Endothelial cell of umbilical vein (primary cell): ENCODE results near the gene NUBPL. TPM values are rescaled to one million over a fixed set of nuclear protein-coding genes. Genes with fewer than 3 reads are reported as not detected.

Source experiments
- BruUV-seq: library from RNA; stranded (reverse); fragments of 400-500 nt; replicated peaks from 2 replicates; lab custom pipeline; 2021; lab: Mats Ljungman, UMichigan
- CTCF ChIA-PET: fragments of 300-600, 350-600 bp; sonication (Branson Sonifier 250); formaldehyde crosslinking; loops from one replicate; lab custom pipeline; 2021; ENCODE audit warnings: antibody characterized with exemption, inconsistent platforms; lab: Charles Lee
- POLR2A ChIA-PET: fragments of 300-600, 350-600 bp; sonication (Branson Sonifier 250); formaldehyde crosslinking; loops from one replicate; lab custom pipeline; 2021; ENCODE audit warnings: antibody characterized with exemption, inconsistent platforms; lab: Charles Lee
- DNase-seq: peaks from one replicate; pipeline ENCODE4 v3.0.0-alpha.2; 2011; ENCODE audit warnings: low read depth, low spot score
- FAIRE-seq: peaks from 2 replicates; lab custom pipeline; 2011; peaks lifted over from hg19 to GRCh38; lab: Jason Lieb, UNC
- H2AFZ ChIP-seq: 2 replicates; pipeline ENCODE4 v1.6.0; 2012; ENCODE audit warnings: low read depth, low read length, control low read depth, inconsistent platforms
- H3K27ac ChIP-seq: 2 replicates; pipeline ENCODE4 v1.5.1; 2011; ENCODE audit warnings: low read depth, mild to moderate bottlenecking, control low read depth, low read length, moderate library complexity; ENCODE audit not compliant: insufficient read depth
- H3K27me3 ChIP-seq, 2 experiments: 2 replicates each; pipeline versions ENCODE4 v1.6.0 to v1.6.1; 2011; ENCODE audit warnings: low read length in 2 of 2, mixed read lengths in 1 of 2; ENCODE audit not compliant: control insufficient read depth in 2 of 2, insufficient read depth in 2 of 2
- H3K36me3 ChIP-seq, 2 experiments: 2 replicates in 1 of 2; 3 replicates in 1 of 2; pipeline ENCODE4 v1.5.1; 2011; ENCODE audit warnings: low read length in 2 of 2, mild to moderate bottlenecking in 1 of 2, moderate library complexity in 1 of 2; ENCODE audit not compliant: control insufficient read depth in 2 of 2, insufficient read depth in 2 of 2; ENCODE audit errors: extremely low read depth in 1 of 2
- H3K4me1 ChIP-seq: 3 replicates; pipeline ENCODE4 v1.5.1; 2011; ENCODE audit warnings: mild to moderate bottlenecking, low read length; ENCODE audit not compliant: control insufficient read depth, insufficient read depth; ENCODE audit errors: extremely low read depth
- H3K4me2 ChIP-seq: 2 replicates; pipeline ENCODE4 v1.6.1; 2011; ENCODE audit warnings: low read length, control low read depth, mixed read lengths; ENCODE audit not compliant: insufficient read depth
- H3K4me3 ChIP-seq, 3 experiments: fragments of 200-600 bp in 1 of 3; sonication (generic), shearing (Covaris generic) in 1 of 3; replicated peaks in 1 of 3; 2 replicates each; pipeline ENCODE4 v1.5.1; 2011 to 2016; ENCODE audit warnings: control low read depth in 3 of 3, low read length in 3 of 3, mild to moderate bottlenecking in 2 of 3, inconsistent platforms in 1 of 3, low read depth in 1 of 3, moderate library complexity in 1 of 3; ENCODE audit not compliant: insufficient read depth in 1 of 3
- H3K79me2 ChIP-seq: 2 replicates; pipeline ENCODE4 v1.6.0; 2012; ENCODE audit warnings: low read length, inconsistent platforms; ENCODE audit not compliant: control insufficient read depth, insufficient read depth
- H3K9ac ChIP-seq: replicated peaks from 2 replicates; pipeline ENCODE3; 2011; ENCODE audit warnings: low read length, control low read depth; ENCODE audit not compliant: insufficient read depth; ENCODE audit errors: extremely low read depth
- H3K9me1 ChIP-seq: replicated peaks from 3 replicates; pipeline ENCODE4 v1.6.0; 2011; ENCODE audit warnings: mild to moderate bottlenecking, low read length; ENCODE audit not compliant: control insufficient read depth, insufficient read depth; ENCODE audit errors: extremely low read depth
- H3K9me3 ChIP-seq: replicated peaks from 2 replicates; pipeline ENCODE4 v1.5.1; 2012; ENCODE audit warnings: low read length, inconsistent platforms; ENCODE audit not compliant: control insufficient read depth, insufficient read depth
- H4K20me1 ChIP-seq: replicated peaks from 2 replicates; pipeline ENCODE3; 2011; ENCODE audit warnings: mild to moderate bottlenecking, low read length; ENCODE audit not compliant: control insufficient read depth, insufficient read depth; ENCODE audit errors: extremely low read depth
- CTCF ChIP-seq, 2 donors: IDR thresholded peaks; 1 replicate in 1 of 2; 2 replicates in 1 of 2; pipeline ENCODE4 v1.5.1; 2011; ENCODE audit warnings: low read length in 2 of 2, mild to moderate bottlenecking in 2 of 2, moderate library complexity in 2 of 2, control low read depth in 1 of 2, inconsistent platforms in 1 of 2, low read depth in 1 of 2; ENCODE audit not compliant: insufficient read depth in 1 of 2; ENCODE audit errors: extremely low read depth in 1 of 2
- EZH2 ChIP-seq: IDR thresholded peaks from 2 replicates; pipeline ENCODE4 v1.6.1; 2012; ENCODE audit warnings: borderline replicate concordance, low read depth, mild to moderate bottlenecking, moderate library complexity, low read length, inconsistent platforms; ENCODE audit not compliant: severe bottlenecking
- FOS ChIP-seq: IDR thresholded peaks from 2 replicates; pipeline ENCODE4 v1.6.1; 2011; ENCODE audit warnings: mild to moderate bottlenecking, low read length, moderate library complexity, borderline replicate concordance; ENCODE audit not compliant: insufficient read depth
- GATA2 ChIP-seq: IDR thresholded peaks from 2 replicates; pipeline ENCODE4 v1.7.0; 2011; ENCODE audit warnings: low read depth, mild to moderate bottlenecking, moderate library complexity, mixed read lengths, low read length; ENCODE audit not compliant: insufficient read length, insufficient read depth
- JUN ChIP-seq: IDR thresholded peaks from 2 replicates; pipeline ENCODE4 v1.6.1; 2011; ENCODE audit warnings: borderline replicate concordance, low read depth; ENCODE audit not compliant: insufficient read length, insufficient read depth
- MYC ChIP-seq: IDR thresholded peaks from one replicate; pipeline ENCODE4 v1.6.1; 2011; ENCODE audit warnings: mild to moderate bottlenecking, low read depth, low read length
- dilution Hi-C: fragments of 300-500 bp; cut with MboI; formaldehyde crosslinking; loops from one replicate; pipeline ENCODE4 v1.15.0; 2019; ENCODE audit warnings: low sequenced_read_pairs; ENCODE audit not compliant: extremely low pct_ligation_motif_present
- intact Hi-C: fragments of 100-400 bp; cut with micrococcal nuclease; formaldehyde crosslinking; loops from one replicate; pipeline ENCODE4 v1.10.0; 2022
- polyA plus RNA-seq, 4 experiments: library from polyadenylated mRNA; depleted of rRNA in 3 of 4; stranded (reverse) in 3 of 4; unstranded in 1 of 4; fragments of >200 nt; gene quantifications; 2 replicates each; pipeline versions ENCODE4 v1.2.1 to v1.2.3, GENCODE V29; 2011 to 2012; ENCODE audit warnings: missing spikeins in 1 of 4
- total RNA-seq: library from RNA; stranded (reverse); gene quantifications from 2 replicates; pipeline ENCODE4 v1.2.3, GENCODE V29; 2021
- TF ChIP-seq, protein P1 (sequence below): IDR thresholded peaks from 2 replicates; pipeline ENCODE4 v1.6.1; 2011; ENCODE audit not compliant: insufficient read depth, insufficient read length

The NUBPL gene
- total and polyA plus RNA-seq, 2 donors (not counting 3 experiments of a cell fraction or from before 2014, with no cell fraction given) = 2.1 to 12.3 TPM

DNA sequence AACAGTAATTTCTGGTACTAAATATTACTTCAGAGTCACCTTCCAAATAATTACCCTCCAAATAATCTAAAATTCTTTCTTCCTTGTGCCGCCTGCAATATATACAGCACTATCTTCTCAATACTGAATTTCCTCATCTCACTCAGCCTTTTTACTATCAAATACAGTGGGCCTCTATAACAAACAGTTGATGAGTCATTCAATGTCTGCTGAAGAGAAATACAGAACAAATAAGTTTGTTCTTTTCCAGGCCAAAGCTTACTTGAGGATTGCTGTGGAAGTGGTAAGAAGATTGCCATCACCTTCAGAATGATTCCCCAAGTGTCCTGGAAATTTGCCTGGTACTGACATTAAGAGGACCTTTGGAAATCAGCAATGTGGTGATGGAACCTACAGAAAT, 297.7 kb downstream of the NUBPL start:
- no peaks in the 10 kb centered on the region for H3K79me2 ChIP-seq
- FAIRE-seq = no peak
- intact Hi-C loops = no loop called here
- no peak overlapping the region for H3K27ac ChIP-seq
- no peak overlapping the region for H3K4me3 ChIP-seq
- no peaks in the 10 kb centered on the region for H4K20me1 ChIP-seq
- no peaks in the 10 kb centered on the region for H3K36me3 ChIP-seq
- H3K9me1 ChIP-seq = no peaks in the 10 kb centered on the region
- TF ChIP-seq EZH2 (no peak), CTCF (IDR thresholded peaks at IDR 0.05; ENCODE audit: extremely low read depth in 1 of 2, insufficient read depth in 1 of 2, low read depth in 1 of 2, low read length in 2 of 2) (no peak), MYC (no peak), JUN (peak; percentile 37), GATA2 (no peak), FOS (peak; percentile 56)
- TF ChIP-seq, protein P1, sequence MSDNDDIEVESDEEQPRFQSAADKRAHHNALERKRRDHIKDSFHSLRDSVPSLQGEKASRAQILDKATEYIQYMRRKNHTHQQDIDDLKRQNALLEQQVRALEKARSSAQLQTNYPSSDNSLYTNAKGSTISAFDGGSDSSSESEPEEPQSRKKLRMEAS = no peak
- no peak overlapping the region for H3K4me2 ChIP-seq
- no peaks in the 10 kb centered on the region for H3K4me1 ChIP-seq
- H2AFZ ChIP-seq = no peak overlapping the region
- H3K9me3 ChIP-seq = no peaks in the 10 kb centered on the region
- dilution Hi-C loops = no loop called here
- ChIA-PET POLR2A (no interaction called here), CTCF (interaction anchor here (1.2 kb wide), 1 partner anchor 18 kb away, joined by 3 read pairs; no protein-coding TSS in a partner anchor)
- no peaks in the 10 kb centered on the region for H3K27me3 ChIP-seq
- BruUV-seq = no TSS peak
- no peak for DNase-seq
- H3K9ac ChIP-seq = no peak overlapping the region
